Measurements from ENCODE around the gene SEC14L2.

SEC14L2 gene

GRCh38 chr22:30452861-30453260, 56.0 kb downstream of the SEC14L2 start:
- TF ChIP-seq CTCF (IDR thresholded peaks at IDR 0.05; ENCODE audit: insufficient read depth, low read length, poor library complexity, severe bottlenecking): no peak
- no peaks in the 10 kb centered on the region; the same call in 1 of the 2 replicates for H3K27me3 ChIP-seq (replicated peaks; ENCODE audit: control insufficient read depth, insufficient read depth, low read length)
- DNase-seq (ENCODE audit: extremely low read depth, insufficient read length): no peak
- H3K36me3 ChIP-seq (ENCODE audit: control insufficient read depth, insufficient read depth, low read length): no peaks in the 10 kb centered on the region
- H3K4me3 ChIP-seq (replicated peaks; ENCODE audit: low read depth, low read length): no peak overlapping the region

- Histone ChIP-seq H3K36me3 (ENCODE audit: control insufficient read depth, insufficient read depth, low read length) (no peaks in the 10 kb centered on the region), H3K27me3 (replicated peaks; ENCODE audit: control insufficient read depth, insufficient read depth, low read length) (no peaks in the 10 kb centered on the region; the same call in 1 of the 2 replicates), H3K4me3 (replicated peaks; ENCODE audit: low read depth, low read length) (no peak overlapping the region)
- no peak for DNase-seq (ENCODE audit: extremely low read depth, insufficient read length)
- TF ChIP-seq CTCF (IDR thresholded peaks at IDR 0.05; ENCODE audit: insufficient read depth, low read length, poor library complexity, severe bottlenecking): no peak
These were observed 57.1 kb downstream of the SEC14L2 start for GRCh38 chr22:30453731-30454510.

- no peak for DNase-seq (ENCODE audit: extremely low read depth, insufficient read length)
- TF ChIP-seq CTCF (IDR thresholded peaks at IDR 0.05; ENCODE audit: insufficient read depth, low read length, poor library complexity, severe bottlenecking): no peak
- no peaks in the 10 kb centered on the region for H3K36me3 ChIP-seq (ENCODE audit: control insufficient read depth, insufficient read depth, low read length)
These were observed 58.4 kb downstream of the SEC14L2 start for GRCh38 chr22:30455075-30455840.

GRCh38 chr22:30457981-30458380, 61.2 kb downstream of the SEC14L2 start:
- Histone ChIP-seq H3K27me3 (replicated peaks; ENCODE audit: control insufficient read depth, insufficient read depth, low read length) (no peaks in the 10 kb centered on the region), H3K4me3 (replicated peaks; ENCODE audit: low read depth, low read length) (no peak overlapping the region), H3K36me3 (ENCODE audit: control insufficient read depth, insufficient read depth, low read length) (no peaks in the 10 kb centered on the region)
- DNase-seq (ENCODE audit: extremely low read depth, insufficient read length): no peak
- no peak for TF ChIP-seq CTCF (IDR thresholded peaks at IDR 0.05; ENCODE audit: insufficient read depth, low read length, poor library complexity, severe bottlenecking)

More at GRCh38 chr22:30455075-30455840, 58.4 kb downstream of the SEC14L2 start:
- no peak overlapping the region for H3K4me3 ChIP-seq (replicated peaks; ENCODE audit: low read depth, low read length)
- no peaks in the 10 kb centered on the region; the same call in 1 of the 2 replicates for H3K27me3 ChIP-seq (replicated peaks; ENCODE audit: control insufficient read depth, insufficient read depth, low read length)

GRCh38 chr22:30459181-30460052, 62.6 kb downstream of the SEC14L2 start:
- no peaks in the 10 kb centered on the region for H3K27me3 ChIP-seq (replicated peaks; ENCODE audit: control insufficient read depth, insufficient read depth, low read length)
- no peak for TF ChIP-seq CTCF (IDR thresholded peaks at IDR 0.05; ENCODE audit: insufficient read depth, low read length, poor library complexity, severe bottlenecking)
- no peaks in the 10 kb centered on the region for H3K36me3 ChIP-seq (ENCODE audit: control insufficient read depth, insufficient read depth, low read length)
- no peak for DNase-seq (ENCODE audit: extremely low read depth, insufficient read length)
- H3K4me3 ChIP-seq (replicated peaks; ENCODE audit: low read depth, low read length): no peak overlapping the region

Data from GM06990 (cell line).